Measurements from ENCODE around the gene GAGE10. TPM values are rescaled to one million over a fixed set of nuclear protein-coding genes. Genes with fewer than 3 reads are reported as not detected.
A peak's percentile ranks its signal among the peaks of the same experiment; 100 is the strongest.
"Not testable (repeated sequence)": the region's sequence is repeated elsewhere in the genome, so short reads cannot be mapped to it uniquely, and the experiment has no call there.

GAGE10 gene
- total RNA-seq, 4 donors from 2014 or later, result not detected

GRCh38 chrX:49331282-49331681 is 27.8 kb downstream of the GAGE10 start, which contains the start of gene GAGE13:
GAGE13 (plus strand) TSS chrX:49331582; CDS start chrX:49332738, 1,156 bp downstream.
- H3K27ac ChIP-seq; H3K36me3 ChIP-seq; H3K4me1 ChIP-seq; H3K9me3 ChIP-seq; H3K4me3 ChIP-seq; DNase-seq (ENCODE audit: low spot score in 2 of 2); H3K27me3 ChIP-seq: not testable (repeated sequence)
- no CpG with 5 or more reads among the region's 16 CpGs for WGBS, 2 donors

GRCh38 chrX:49331841-49332240 is 28.4 kb downstream of the GAGE10 start:
- H3K36me3 ChIP-seq; H3K9me3 ChIP-seq; H3K27ac ChIP-seq; H3K4me3 ChIP-seq; H3K27me3 ChIP-seq; H3K4me1 ChIP-seq; DNase-seq (ENCODE audit: low spot score in 2 of 2): not testable (repeated sequence)
- 94% methylated on average over 17 of the region's 26 CpGs; no CpG with 5 or more reads in 1 of the 2 donors for WGBS, 2 donors

- not testable (repeated sequence) for H3K27me3 ChIP-seq; H3K4me3 ChIP-seq; DNase-seq (ENCODE audit: low spot score in 2 of 2); H3K4me1 ChIP-seq; H3K36me3 ChIP-seq; H3K27ac ChIP-seq; H3K9me3 ChIP-seq
- 93% methylated on average over 18 of the region's 24 CpGs; no CpG with 5 or more reads in 1 of the 2 donors for WGBS, 2 donors
These were observed 38.0 kb downstream of the GAGE10 start for GRCh38 chrX:49341449-49341848.

- WGBS, 2 donors, result 76 to 82% methylated on average over 14 of the region's 15 CpGs
- not testable (repeated sequence) for H3K36me3 ChIP-seq; DNase-seq (ENCODE audit: low spot score in 2 of 2); H3K9me3 ChIP-seq; H3K27ac ChIP-seq; H3K4me3 ChIP-seq; H3K27me3 ChIP-seq; H3K4me1 ChIP-seq
These were observed 41.2 kb downstream of the GAGE10 start for GRCh38 chrX:49344496-49345175.

GRCh38 chrX:49345402-49345801 is 42.0 kb downstream of the GAGE10 start:
- H3K36me3 ChIP-seq; H3K9me3 ChIP-seq; H3K27ac ChIP-seq; DNase-seq (ENCODE audit: low spot score in 2 of 2); H3K27me3 ChIP-seq; H3K4me1 ChIP-seq; H3K4me3 ChIP-seq: not testable (repeated sequence)
- WGBS, 2 donors, result 73 to 83% methylated on average over 8 to 9 of the region's 10 CpGs

- H3K36me3 ChIP-seq, H3K4me1 ChIP-seq, H3K9me3 ChIP-seq, H3K27me3 ChIP-seq, H3K4me3 ChIP-seq, H3K27ac ChIP-seq: not testable (repeated sequence)
- peak in 1 of 2 donors; percentile 17 for DNase-seq (ENCODE audit: low spot score in 2 of 2)
- WGBS, 2 donors, result 83 to 88% methylated on average over 11 of the region's 11 CpGs
These were observed 42.7 kb downstream of the GAGE10 start for GRCh38 chrX:49346150-49346549.

Other genes starting within 250 kb of the GAGE10 start
- gene CCDC120, start 244.6 kb upstream of the GAGE10 start, total RNA-seq, result 1 to 10 TPM; 4.1 to 6.6 (median 4.5) TPM
- 10 to 100 TPM; 16.5 to 28.8 (median 19.9) TPM for gene PRAF2, start 229.6 kb upstream of the GAGE10 start, total RNA-seq
- gene WDR45, start 223.8 kb upstream of the GAGE10 start, total RNA-seq, result 100 to 1,000 TPM in 2 of 4 donors, 10 to 100 TPM in 2; 90.9 to 108 (median 97.7) TPM
- gene GPKOW, start 179.9 kb upstream of the GAGE10 start, total RNA-seq, result 10 to 100 TPM; 28.8 to 38.8 (median 36.1) TPM
- 1 to 10 TPM; 1.7 to 8.1 (median 2.3) TPM for gene MAGIX, start 140.9 kb upstream of the GAGE10 start, total RNA-seq
- gene PLP2, start 131.7 kb upstream of the GAGE10 start, total RNA-seq, result 10 to 100 TPM; 22.0 to 34.7 (median 31.5) TPM
- gene PRICKLE3, start 117.3 kb upstream of the GAGE10 start, total RNA-seq, result 10 to 100 TPM; 18.2 to 32.4 (median 24.4) TPM
- 1 to 10 TPM; 3.1 to 9.9 (median 7.7) TPM for gene SYP, start 103.5 kb upstream of the GAGE10 start, total RNA-seq
- gene CACNA1F, start 70.3 kb upstream of the GAGE10 start, total RNA-seq, result 1 to 10 TPM in 1 of 4 donors, under 1 TPM in 3; under 0.01 to 1.0 (median 0.40) TPM
- 10 to 100 TPM; 10.5 to 20.7 (median 12.0) TPM for gene CCDC22, start 68.2 kb upstream of the GAGE10 start, total RNA-seq
- under 1 TPM in 2 of 4 donors, not detected in 2; 0.20 to 0.42 TPM for gene FOXP3, start 38.9 kb upstream of the GAGE10 start, total RNA-seq
- 10 to 100 TPM; 20.9 to 36.9 (median 27.1) TPM for gene PPP1R3F, start 33.9 kb upstream of the GAGE10 start, total RNA-seq
- gene GAGE12J, start 18.4 kb downstream of the GAGE10 start, total RNA-seq, result not detected
- gene GAGE13, start 27.9 kb downstream of the GAGE10 start, total RNA-seq, result not detected
- gene GAGE12C, start 228.5 kb downstream of the GAGE10 start, total RNA-seq, result not detected
- gene GAGE12D, start 238.1 kb downstream of the GAGE10 start, total RNA-seq, result not detected
- gene GAGE12E, start 247.6 kb downstream of the GAGE10 start, total RNA-seq, result not detected

Data from tibial nerve (tissue), 4 donors.